Stimulated activated CD4-positive, alpha-beta T cell treated with anti-CD3 and anti-CD28 coated beads, TNF-alpha, amount 100 ng/mL, for 1 hour (primary cell): ENCODE measurements around the gene USP44.
"Not testable (repeated sequence)": the region's sequence is repeated elsewhere in the genome, so short reads cannot be mapped to it uniquely, and the experiment has no call there.

ENCODE experiments used
- DNase-seq, 3 donors: peaks; one replicate each; pipeline ENCODE4 v3.0.0-alpha.2; 2020; ENCODE audit warnings: low read depth in 3 of 3, low spot score in 1 of 3

USP44 gene

DNA sequence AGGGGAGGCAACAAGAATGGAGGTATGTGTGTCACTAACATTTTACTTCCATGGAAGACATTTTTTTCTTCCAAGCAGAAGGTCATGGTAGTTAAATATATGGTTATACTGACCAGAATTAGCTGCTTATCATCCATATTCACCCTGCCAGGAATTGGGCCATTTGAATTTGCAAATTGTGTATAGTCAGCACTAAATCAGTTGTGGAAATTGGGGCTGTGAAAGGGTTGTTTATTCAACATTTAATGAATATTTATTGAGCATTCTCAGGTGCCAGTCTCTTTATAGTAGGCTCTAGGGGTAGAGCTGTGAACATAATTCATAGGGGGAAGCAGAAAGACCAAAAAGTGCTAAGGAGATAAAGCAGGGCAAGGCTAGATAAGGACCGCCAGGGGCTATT, 39.3 kb downstream of the USP44 start:
- no peak for DNase-seq

GRCh38 chr12:95509300-95509699, 42.0 kb downstream of the USP44 start:
- no peak for DNase-seq

DNA sequence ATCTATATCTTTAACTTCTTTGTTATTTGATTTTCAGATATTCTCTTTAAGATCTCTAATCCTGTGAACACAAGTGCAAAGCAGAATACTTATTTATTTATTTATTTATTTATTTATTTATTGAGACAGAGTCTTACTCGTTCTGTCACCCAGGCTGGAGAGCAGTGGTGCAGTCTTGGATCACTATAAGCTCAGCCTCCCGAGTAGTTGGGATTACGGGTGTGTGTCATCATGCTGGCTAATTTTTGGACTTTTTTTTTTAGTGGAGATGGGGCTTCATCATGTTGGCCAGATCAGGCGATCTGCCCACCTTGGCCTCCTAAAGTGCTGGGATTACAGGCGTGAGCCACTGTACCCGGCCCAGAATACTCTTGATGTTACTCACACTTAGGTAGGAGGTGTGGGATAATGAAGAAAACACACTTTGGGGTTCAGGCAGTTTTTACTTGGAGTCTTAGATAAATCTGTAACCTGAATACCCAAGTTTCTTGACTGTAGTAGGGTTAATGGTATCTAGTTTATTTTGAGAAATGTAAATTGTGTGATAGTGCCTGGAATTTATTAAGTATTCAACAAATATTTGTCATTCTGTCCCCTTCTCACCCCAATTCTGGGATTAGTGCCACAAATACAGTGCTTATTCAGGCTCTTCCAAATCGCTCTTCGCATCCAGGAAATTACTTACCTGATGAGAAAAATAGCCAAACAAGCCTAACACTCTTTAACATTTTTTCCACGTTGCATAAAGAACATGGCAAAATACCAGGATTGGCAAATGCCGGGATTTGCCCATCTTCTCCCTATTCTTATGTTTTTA, 44.4 kb downstream of the USP44 start:
- DNase-seq, result no peak

GRCh38 chr12:95505039-95505438, 46.2 kb downstream of the USP44 start:
- DNase-seq, result no peak

DNA sequence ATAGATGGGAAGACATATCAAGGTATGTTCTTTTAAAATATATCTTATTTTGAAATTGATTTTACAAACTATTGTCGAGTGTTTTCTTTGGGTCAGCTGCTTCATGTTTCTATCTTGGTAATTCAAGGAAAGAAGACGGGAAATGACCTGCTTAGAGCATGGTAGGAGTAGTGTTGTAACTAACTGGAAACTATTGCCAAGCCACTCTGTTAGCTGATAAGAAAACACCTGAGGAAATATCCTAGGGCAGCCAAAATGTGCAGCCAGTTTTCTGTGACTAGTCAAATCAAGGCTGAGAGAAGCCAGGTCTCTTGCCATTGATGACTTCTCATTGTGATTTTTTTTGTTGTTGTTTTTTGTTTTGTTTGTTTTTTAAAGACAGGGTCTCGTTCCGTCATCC, 47.1 kb downstream of the USP44 start:
- DNase-seq, result no peak

GRCh38 chr12:95499772-95500171, 51.5 kb downstream of the USP44 start:
- no peak for DNase-seq

- DNase-seq, result no peak
Observed at GRCh38 chr12:95498968-95499367, 52.3 kb downstream of the USP44 start.

DNA sequence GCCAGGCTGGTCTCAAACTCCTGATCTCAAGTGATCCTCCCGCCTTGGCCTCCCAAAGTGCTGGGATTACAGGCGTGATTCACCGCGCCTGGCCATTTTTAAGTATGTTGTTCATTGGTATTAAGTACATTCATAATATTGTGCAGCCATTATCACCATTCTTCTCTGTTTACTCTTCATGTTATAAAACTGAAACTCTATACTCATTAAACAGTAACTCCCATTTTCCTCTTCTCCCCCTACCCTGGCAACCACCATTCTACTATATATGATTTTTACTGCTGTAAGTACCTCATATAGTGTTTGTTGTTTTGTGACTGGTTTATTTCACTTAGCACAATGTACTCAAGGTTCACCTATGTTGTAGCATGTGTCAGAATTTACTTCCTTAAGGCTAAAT, 54.2 kb downstream of the USP44 start:
- DNase-seq, result no peak

- DNase-seq, result no peak
Observed at GRCh38 chr12:95495433-95495832, 55.8 kb downstream of the USP44 start.

DNA sequence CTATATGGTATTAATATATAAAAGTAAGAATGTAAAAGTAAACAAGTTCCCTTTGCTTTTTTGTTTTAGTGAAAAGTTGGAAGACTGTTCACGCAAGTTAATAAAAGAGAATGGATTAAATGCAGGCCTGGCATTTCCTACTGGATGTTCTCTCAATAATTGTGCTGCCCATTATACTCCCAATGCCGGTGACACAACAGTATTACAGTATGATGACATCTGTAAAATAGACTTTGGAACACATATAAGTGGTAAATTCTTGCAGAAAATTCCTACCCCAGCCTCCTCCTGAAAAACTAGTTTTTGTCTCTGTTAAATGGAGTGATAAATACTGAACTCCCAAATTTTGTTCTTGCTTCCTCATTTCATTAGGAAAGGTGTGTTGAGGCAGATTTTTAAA, 56.4 kb downstream of the USP44 start:
- no peak for DNase-seq

GRCh38 chr12:95492462-95492861, 58.8 kb downstream of the USP44 start:
- DNase-seq, result no peak

- no peak for DNase-seq
Observed at GRCh38 chr12:95487024-95487423, 64.3 kb downstream of the USP44 start.

GRCh38 chr12:95484524-95484923, 66.8 kb downstream of the USP44 start:
- DNase-seq, result no peak

DNA sequence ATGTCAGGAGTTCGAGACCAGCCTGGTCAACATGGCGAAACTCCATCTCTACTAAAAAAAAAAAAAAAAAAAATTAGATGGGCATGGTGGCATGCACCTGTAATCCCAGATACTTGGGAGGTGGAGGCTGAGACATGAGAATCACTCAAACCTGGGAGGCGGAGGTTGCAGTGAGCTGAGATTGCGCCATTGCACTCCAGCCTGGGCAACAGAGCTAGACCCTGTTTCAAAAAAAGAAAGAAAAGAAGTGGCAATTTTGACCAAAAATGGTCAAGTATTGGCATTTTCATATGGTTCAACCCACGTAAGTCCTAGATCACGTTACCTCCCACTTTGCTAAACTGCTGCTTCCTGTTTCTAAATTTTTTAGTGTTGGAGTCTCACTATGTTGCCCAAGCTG, 68.7 kb downstream of the USP44 start:
- DNase-seq, result not testable (repeated sequence)

DNA sequence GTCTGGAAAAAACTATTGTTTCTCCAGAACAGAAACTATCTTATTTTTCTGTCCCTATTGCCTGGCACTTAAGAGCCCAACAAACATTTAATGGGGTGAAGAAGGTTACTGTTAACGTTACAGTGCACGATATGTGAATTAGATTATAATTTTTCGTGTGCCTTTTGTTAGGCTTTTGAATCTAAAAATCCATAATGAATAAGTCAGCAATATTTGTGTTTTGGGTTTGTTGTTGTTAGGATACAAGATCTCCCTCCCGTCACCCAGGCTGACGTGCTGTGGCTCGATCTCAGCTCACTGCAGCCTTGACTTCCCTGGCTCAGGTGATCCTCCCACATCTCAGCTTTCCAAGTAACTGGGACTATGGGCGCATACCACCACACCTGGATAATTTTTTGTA, 69.4 kb downstream of the USP44 start:
- DNase-seq, result no peak

DNA sequence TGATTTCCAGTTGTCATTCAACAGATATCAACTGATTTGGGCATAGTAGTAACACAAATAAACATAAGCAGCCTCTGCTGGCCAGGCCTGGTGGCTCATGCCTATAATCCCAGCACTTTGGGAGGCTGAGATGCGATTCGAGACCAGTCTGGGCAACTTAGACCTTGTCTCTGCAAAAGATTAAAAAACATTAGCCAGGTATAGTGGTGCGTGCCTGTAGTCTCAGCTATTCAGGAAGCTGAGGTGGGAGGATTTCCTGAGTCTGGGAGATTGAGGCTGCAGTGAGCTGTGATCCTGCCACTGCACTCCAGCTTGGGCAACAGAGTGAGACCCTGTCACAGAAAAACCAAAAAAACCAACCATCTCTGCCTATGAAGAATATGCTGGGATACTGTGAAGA, 70.2 kb downstream of the USP44 start:
- DNase-seq, result no peak

- DNase-seq, result no peak
Observed at GRCh38 chr12:95480230-95480629, 71.0 kb downstream of the USP44 start.

DNA sequence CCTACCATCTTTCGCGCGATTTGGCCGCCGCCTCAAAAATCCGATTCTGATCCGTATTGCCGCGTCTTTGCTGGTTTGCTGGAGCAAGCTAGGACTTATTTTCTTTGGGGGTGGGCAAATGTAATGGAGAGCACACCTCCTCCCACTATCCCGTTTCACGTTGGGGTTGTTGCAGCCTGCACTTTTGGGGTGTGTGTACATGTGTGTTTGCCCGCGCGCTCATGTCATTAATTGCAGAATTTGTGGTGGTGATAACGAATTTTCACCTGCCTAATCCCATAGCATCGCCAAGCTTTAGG, 76.7 kb downstream of the USP44 start:
- no peak for DNase-seq

DNA sequence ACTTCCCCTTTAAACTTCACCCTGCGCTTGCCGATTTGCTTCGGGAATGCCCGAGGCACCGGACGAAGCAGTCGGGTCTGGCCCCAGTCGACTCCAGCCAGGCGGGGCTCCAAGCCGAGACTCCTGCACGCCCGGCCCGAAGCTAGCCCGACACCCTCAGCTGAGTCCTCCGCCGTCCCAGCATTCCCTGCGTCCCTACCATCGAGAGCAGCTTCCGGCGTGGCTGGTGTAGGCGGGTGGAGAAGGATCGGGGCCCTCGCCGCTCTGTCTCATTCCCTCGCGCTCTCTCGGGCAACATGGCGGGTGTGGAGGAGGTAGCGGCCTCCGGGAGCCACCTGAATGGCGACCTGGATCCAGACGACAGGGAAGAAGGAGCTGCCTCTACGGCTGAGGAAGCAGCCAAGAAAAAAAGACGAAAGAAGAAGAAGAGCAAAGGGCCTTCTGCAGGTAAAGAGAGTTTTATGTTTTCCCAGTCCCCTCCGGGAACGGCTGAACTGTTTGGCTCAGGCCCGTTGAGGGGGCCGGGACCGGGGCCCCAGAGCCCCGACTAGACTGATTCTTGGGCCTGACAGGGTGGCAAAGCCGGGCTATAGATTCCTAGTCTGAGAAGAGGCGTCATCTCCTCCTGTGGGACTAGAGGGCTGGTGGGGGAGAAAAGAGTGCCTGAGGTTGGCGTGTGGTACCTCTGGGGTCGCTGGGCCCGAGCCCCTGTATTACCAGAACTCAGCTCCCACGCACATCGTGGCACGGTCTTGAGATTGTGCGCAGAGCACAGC, 77.2 kb downstream of the USP44 start, which contains the start of gene METAP2:
METAP2 (plus strand) TSS at position 269 of the 776 bp plus-strand sequence; CDS start at position 297, 28 bp downstream.
- peak; percentile 70 to 88 (median 79) for DNase-seq

GRCh38 chr12:95473231-95473883, 77.9 kb downstream of the USP44 start:
- peak in 1 of 3 donors; percentile 8 for DNase-seq

- no peak for DNase-seq
Observed at GRCh38 chr12:95470300-95470699, 81.0 kb downstream of the USP44 start.
